22Rv1 (cell line): ENCODE measurements around the gene PAN2.

Experiments used
- H3K27ac ChIP-seq: fragments of 450-650 bp; 2 replicates; pipeline ENCODE4 v1.5.1; 2017
- CTCF ChIP-seq: fragments of 450-650 bp; IDR thresholded peaks from 2 replicates; pipeline ENCODE4 v1.5.1; 2017; ENCODE audit warnings: mild to moderate bottlenecking
- ZFX ChIP-seq: fragments of 450-650 bp; IDR thresholded peaks from 2 replicates; pipeline ENCODE4 v1.6.1; 2017; ENCODE audit warnings: antibody characterized with exemption, borderline replicate concordance

Gene PAN2

DNA sequence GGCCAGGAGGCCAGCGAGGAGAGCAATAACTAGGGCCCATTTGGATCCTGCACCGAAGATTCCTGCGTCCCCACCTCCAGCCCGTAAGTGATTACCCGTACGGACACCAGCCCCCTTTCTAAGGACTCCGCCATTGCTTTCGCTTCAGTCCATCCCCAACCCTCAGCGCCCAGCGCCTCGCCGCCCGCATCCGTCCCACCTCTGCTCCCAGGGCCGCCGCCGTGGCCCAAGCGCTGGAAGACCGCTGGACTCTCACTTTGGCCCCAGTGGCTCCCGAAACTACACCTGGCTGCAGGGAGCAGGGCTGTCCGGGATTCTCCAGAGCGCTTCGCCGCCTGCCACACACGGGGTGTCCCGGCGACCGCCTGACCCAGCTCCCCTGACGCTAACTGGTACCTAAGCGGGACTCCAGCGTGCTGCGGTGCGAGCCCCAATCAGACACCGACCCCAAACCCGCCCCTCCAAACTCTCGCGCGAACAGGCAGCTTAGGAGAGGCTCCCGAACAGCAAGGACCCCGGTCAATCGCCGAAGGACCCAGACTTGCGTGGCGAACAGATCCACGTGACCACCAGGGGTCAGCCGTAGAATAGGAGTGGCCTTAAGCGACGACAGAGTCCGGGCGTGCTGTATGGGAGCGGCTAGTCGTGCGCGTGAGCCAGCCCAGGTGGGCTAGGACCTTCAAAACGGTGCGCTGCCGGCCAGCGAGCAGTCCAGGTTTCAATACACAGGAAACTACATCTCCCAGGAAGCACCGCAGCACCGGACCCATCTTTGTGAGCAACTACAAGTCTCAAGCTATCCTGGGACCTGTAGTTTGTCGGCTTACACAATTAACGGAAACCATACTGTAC is 18.0 kb downstream of the PAN2 start, which contains the start of gene CNPY2:
CNPY2 (minus strand) TSS at position 367 of the 852 bp plus-strand sequence. CDS start 771 bp downstream, outside the sequence.
- peak within 1 kb of the TSS; percentile 96 for H3K27ac ChIP-seq
- TF ChIP-seq CTCF (peak; percentile 33; the same call in 1 of the 2 replicates), ZFX (no peak)

DNA sequence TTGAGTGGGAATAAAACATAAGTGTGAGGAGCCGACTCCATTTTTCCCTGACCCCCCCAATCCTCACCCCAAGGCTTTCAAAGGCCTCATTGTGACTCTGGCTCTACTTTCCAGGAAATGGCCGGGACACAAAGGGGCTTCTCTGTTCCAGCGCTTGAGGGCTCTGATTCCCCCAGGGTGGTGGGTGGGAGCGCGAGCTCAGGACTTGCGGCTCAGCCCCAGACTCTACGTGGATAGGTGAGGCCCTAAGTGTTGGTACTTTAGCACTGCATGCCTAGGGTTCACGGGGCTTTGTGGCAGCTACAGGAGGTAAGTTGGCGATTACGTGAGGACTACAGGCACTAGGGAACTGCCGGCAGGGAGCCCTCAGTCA is 18.6 kb downstream of the PAN2 start:
- TF ChIP-seq CTCF: no peak
- H3K27ac ChIP-seq: peak overlapping the region; percentile 96

DNA sequence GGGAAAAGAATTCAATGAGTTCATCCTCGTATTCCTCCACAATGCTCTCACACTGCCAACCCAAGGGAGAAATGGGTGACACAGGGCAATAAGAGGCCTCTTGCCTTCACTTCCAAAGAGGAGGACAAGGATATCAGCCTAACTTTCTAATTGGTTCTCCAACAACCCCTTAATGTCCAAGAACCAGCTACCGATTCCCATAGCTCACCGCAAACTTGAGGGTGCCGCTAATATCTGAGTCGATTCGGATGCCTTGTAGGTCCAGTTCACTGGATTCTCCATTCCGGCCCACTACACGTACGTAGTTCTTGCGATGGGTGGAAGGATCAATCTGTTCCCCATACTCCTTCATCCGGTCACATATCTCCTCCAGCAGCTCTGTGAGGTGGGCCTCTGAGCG is 22.8 kb downstream of the PAN2 start:
- no peak for TF ChIP-seq ZFX
- no peak for TF ChIP-seq CTCF
- no peak overlapping the region for H3K27ac ChIP-seq

DNA sequence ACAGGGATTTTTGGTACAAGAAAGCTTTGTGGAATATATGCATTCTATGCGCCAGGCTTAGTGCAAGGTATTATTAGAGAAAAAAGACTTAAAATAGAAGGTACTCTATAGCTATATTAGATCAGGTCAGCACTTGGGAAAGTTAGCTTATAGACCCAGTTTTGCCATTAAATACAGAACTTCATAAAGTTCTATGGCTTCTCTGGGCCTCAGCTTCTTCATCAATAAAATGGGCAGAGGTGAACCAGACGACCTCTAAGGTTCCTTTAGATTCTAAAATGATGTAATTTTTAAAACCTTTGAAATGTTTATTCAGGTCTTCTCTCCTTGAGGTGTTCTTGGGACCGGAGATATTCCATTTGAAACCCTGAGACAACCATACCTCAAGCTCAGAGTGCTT is 25.1 kb downstream of the PAN2 start:
- TF ChIP-seq CTCF (no peak), ZFX (no peak)
- no peak overlapping the region for H3K27ac ChIP-seq

DNA sequence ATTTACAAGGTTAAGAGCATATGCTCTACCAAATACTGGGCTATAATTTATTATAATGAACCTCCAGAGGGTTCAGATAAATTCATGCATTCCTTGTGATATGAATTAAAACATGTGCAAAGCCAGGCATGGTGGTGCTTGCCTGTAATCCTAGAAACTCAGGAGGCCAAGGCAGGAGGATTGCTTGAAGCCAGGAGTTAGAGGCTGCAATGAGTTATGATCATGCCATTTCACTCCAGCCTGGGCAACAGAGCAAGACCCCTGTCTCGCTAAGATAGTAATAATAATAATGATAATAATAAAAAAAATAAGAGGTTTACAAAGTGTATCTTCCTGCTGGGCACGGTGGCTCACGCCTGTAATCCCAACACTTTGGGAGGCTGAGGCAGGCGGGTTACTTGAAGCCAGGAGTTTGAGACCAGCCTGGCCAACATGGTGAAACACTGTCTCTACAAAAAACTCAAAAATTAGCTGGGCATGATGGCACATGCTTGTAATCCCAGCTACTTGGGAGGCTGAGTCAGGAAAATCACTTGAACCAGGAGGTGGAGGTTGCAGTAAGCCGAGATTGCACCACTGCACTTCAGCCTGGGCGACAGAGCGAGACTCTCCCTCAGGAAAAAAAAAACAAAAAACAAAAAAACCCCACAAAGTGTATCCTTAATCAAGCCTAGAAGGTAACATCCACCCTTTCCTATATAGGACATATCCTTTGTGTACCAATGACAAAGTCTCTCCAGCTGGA is 26.4 kb downstream of the PAN2 start:
- TF ChIP-seq CTCF: no peak
- no peak for TF ChIP-seq ZFX
- no peak overlapping the region for H3K27ac ChIP-seq

GRCh38 chr12:56304872-56305590 is 28.8 kb downstream of the PAN2 start:
- no peak overlapping the region for H3K27ac ChIP-seq
- TF ChIP-seq CTCF: no peak
- TF ChIP-seq ZFX: no peak
